Chondrocyte (in vitro differentiated cells): ENCODE results near the gene EIF4E1B. TPM values are rescaled to one million over a fixed set of nuclear protein-coding genes. Genes with fewer than 3 reads are reported as not detected.

Source experiments
- DNase-seq: peaks from one replicate; pipeline ENCODE4 v3.0.0; 2021; ENCODE audit warnings: mixed read lengths, low spot score
- H3K27ac Mint-ChIP-seq: one replicate; pipeline ENCODE4 v1.8.0; 2021; ENCODE audit warnings: mild to moderate bottlenecking, moderate library complexity, mixed read lengths; ENCODE audit not compliant: unreplicated experiment
- H3K27me3 Mint-ChIP-seq: 2 replicates; pipeline ENCODE4 v1.8.0; 2021; ENCODE audit warnings: low read depth, mixed read lengths
- H3K36me3 Mint-ChIP-seq: 2 replicates; pipeline ENCODE4 v1.8.0; 2021; ENCODE audit warnings: low read depth, mixed read lengths
- H3K4me1 Mint-ChIP-seq: 2 replicates; pipeline ENCODE4 v1.8.0; 2021; ENCODE audit warnings: low read depth, mild to moderate bottlenecking, mixed read lengths
- H3K4me3 Mint-ChIP-seq: one replicate; pipeline ENCODE4 v1.8.0; 2021; ENCODE audit warnings: mild to moderate bottlenecking, moderate library complexity, mixed read lengths; ENCODE audit not compliant: unreplicated experiment
- H3K9me3 Mint-ChIP-seq: 2 replicates; pipeline ENCODE4 v1.8.0; 2021; ENCODE audit warnings: low read depth, mixed read lengths
- CTCF ChIP-seq: fragments of 200-600 bp; sonication (generic); IDR thresholded peaks from 2 replicates; pipeline ENCODE4 v1.5.0; 2021; ENCODE audit warnings: antibody characterized with exemption, mild to moderate bottlenecking, moderate library complexity
- microRNA-seq: library from miRNA; unstranded; fragments of <30 nt; microRNA quantifications from one replicate; pipeline ENCODE4 v1.2.0, GENCODE V29; 2020; ENCODE audit warnings: borderline number of aligned reads
- total RNA-seq: library from RNA; stranded (reverse); gene quantifications from 3 replicates; pipeline ENCODE4 v1.2.1, GENCODE V29; 2021

Gene EIF4E1B
- total RNA-seq, 1 donor from 2014 or later, result not detected

DNA sequence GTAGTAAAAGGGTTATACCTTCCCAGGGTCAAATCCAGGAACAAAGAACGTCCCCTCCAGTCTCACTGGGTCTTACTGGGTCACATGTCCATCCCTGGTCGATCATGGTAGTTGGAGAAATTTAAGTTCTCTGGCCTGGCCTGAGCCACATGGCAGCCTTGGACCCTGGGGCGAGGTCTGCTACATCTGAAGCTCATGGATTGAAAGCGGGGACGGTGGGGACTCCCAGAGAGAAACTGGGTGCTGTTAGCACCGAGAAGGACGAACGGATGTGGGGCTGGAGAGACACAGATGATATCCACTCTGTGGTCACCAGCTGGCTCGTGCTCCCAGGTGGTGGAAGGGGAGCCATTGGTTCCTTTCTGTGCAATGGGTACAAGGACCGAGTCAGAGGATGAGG, 63.7 kb downstream of the EIF4E1B start:
- Mint-ChIP-seq H3K4me1 (no peaks in the 10 kb centered on the region), H3K27ac (no peak overlapping the region), H3K4me3 (no peak overlapping the region), H3K9me3 (no peaks in the 10 kb centered on the region), H3K27me3 (peaks cover 94% of the 10 kb centered on the region), H3K36me3 (no peaks in the 10 kb centered on the region)
- TF ChIP-seq CTCF, result no peak
- DNase-seq, result no peak

DNA sequence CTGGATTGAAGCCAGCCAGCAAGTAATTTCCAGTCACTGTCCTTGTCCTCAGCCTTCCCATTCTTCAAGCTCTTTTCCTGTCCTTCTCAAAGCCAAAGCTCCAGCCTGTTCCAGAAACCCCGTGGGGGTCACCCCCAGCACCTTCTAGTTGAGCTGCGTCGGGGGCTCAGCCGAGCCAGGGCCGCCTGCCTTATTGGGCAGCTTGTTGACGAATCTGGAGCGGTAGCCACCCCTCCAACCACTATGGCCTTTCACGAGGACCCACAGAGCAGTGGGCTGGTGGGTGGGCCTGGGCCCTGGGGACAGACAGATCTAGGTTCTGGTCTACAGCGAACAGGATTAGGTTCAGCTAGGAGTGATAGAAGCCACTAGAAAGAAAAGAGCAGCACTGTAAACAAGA, 64.2 kb downstream of the EIF4E1B start:
- H3K4me1 Mint-ChIP-seq, result no peaks in the 10 kb centered on the region
- peaks cover 91% of the 10 kb centered on the region for H3K27me3 Mint-ChIP-seq
- H3K4me3 Mint-ChIP-seq, result no peak overlapping the region
- DNase-seq, result no peak
- no peak overlapping the region for H3K27ac Mint-ChIP-seq
- H3K9me3 Mint-ChIP-seq, result no peaks in the 10 kb centered on the region
- TF ChIP-seq CTCF, result no peak
- H3K36me3 Mint-ChIP-seq, result no peaks in the 10 kb centered on the region

DNA sequence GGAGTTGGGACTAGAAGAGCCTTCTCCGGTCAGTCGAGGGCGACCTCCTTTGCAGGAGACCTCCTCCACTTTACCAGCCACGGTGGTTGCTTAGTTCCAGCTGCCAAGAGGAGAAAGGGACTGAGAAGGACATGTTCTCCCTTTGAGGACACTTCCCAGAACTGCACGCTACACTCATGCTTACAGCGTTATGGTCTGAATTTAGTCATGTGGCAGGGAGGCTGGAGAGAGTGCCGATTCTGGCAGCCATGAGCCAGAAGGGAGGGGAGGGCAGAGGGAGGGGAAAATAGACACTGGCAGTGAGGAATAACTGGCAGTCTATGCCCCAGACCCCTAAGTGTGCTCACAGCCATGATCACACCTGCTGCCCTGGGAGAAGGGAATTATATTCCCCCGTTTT, 64.6 kb downstream of the EIF4E1B start:
- DNase-seq, result no peak
- TF ChIP-seq CTCF, result no peak
- H3K27ac Mint-ChIP-seq, result no peak overlapping the region
- H3K9me3 Mint-ChIP-seq, result no peaks in the 10 kb centered on the region
- no peaks in the 10 kb centered on the region for H3K36me3 Mint-ChIP-seq
- H3K4me3 Mint-ChIP-seq, result no peak overlapping the region
- H3K27me3 Mint-ChIP-seq, result peaks cover 89% of the 10 kb centered on the region
- H3K4me1 Mint-ChIP-seq, result no peaks in the 10 kb centered on the region

Small RNAs within 50 kb of the gene (microRNA-seq; reads per million reads assigned to microRNA genes)
- gene MIR4281, result not detected

Other genes with a start within 250 kb of the EIF4E1B start
- gene NOP16, start 242.1 kb upstream of the EIF4E1B start, total RNA-seq, result 16.8 to 22.8 TPM (median 19.9 TPM) in 3 replicates
- 70.3 to 83.5 TPM (median 74.6 TPM) in 3 replicates for gene HIGD2A, start 241.9 kb upstream of the EIF4E1B start, total RNA-seq
- 63.8 to 85.6 TPM (median 65.3 TPM) in 3 replicates for gene CLTB, start 214.1 kb upstream of the EIF4E1B start, total RNA-seq
- gene FAF2, start 182.3 kb upstream of the EIF4E1B start, total RNA-seq, result 40.0 to 45.0 TPM (median 42.5 TPM) in 3 replicates
- gene RNF44, start 93.3 kb upstream of the EIF4E1B start, total RNA-seq, result 21.9 to 24.7 TPM (median 24.3 TPM) in 3 replicates
- gene CDHR2, start 81.3 kb upstream of the EIF4E1B start, total RNA-seq, result 0.40 to 1.5 TPM (median 0.46 TPM) in 3 replicates
- gene GPRIN1, start 20.5 kb upstream of the EIF4E1B start, total RNA-seq, result 1.7 to 2.9 TPM (median 2.1 TPM) in 3 replicates
- gene SNCB, start 141 bp upstream of the EIF4E1B start, total RNA-seq, result 0.45 to 0.95 TPM in 2 of 3 replicates, not detected in the other
- gene TSPAN17, start 16.8 kb downstream of the EIF4E1B start, total RNA-seq, result 40.8 to 49.8 TPM (median 48.0 TPM) in 3 replicates
- gene UNC5A, start 179.9 kb downstream of the EIF4E1B start, total RNA-seq, result 0.15 to 0.18 TPM (median 0.17 TPM) in 3 replicates